ENCODE measurements around the gene DPH5.

Gene DPH5

GRCh38 chr1:101006553-101006952 is 19.0 kb downstream of the DPH5 start:
- TF ChIP-seq EZH2phosphoT487 (IDR thresholded peaks at IDR 0.05; ENCODE audit: borderline replicate concordance) (no peak), CTCF (conservative IDR thresholded peaks at IDR 0.05; ENCODE audit: low read length) (no peak)
- H3F3A ChIP-seq (ENCODE audit: low read depth), result no peaks in the 10 kb centered on the region
- no peaks in the 10 kb centered on the region for H3K36me3 ChIP-seq (ENCODE audit: insufficient read depth, low read length)
- peaks cover 19% of the 10 kb centered on the region for H3K4me1 ChIP-seq (ENCODE audit: insufficient read depth, low read length, poor library complexity, severe bottlenecking)
- no peaks in the 10 kb centered on the region for H3K27me3 ChIP-seq (ENCODE audit: insufficient read depth, low read length, poor library complexity, severe bottlenecking)
- no peaks in the 10 kb centered on the region for H3K9me3 ChIP-seq (ENCODE audit: insufficient read depth, low read depth, low read length)
- H3K9ac ChIP-seq (ENCODE audit: low read depth, low read length, poor library complexity, severe bottlenecking), result no peak overlapping the region
- H3K9me2 ChIP-seq (replicated peaks; ENCODE audit: low read depth, low read length), result no peaks in the 10 kb centered on the region
- H3K4me3 ChIP-seq (ENCODE audit: low read length, poor library complexity, severe bottlenecking), result no peak overlapping the region
- H3K4me2 ChIP-seq (ENCODE audit: low read depth, low read length, poor library complexity, severe bottlenecking), result no peak overlapping the region
- no peaks in the 10 kb centered on the region for H4K20me1 ChIP-seq (ENCODE audit: insufficient read depth, low read length, poor library complexity, severe bottlenecking)
- no peaks in the 10 kb centered on the region for H3K79me2 ChIP-seq (ENCODE audit: insufficient read depth, low read length)
- H2AFZ ChIP-seq (ENCODE audit: low read length), result no peak overlapping the region

- H3K4me1 ChIP-seq (ENCODE audit: insufficient read depth, low read length, poor library complexity, severe bottlenecking), result peaks cover 19% of the 10 kb centered on the region
- TF ChIP-seq EZH2phosphoT487 (IDR thresholded peaks at IDR 0.05; ENCODE audit: borderline replicate concordance) (no peak), CTCF (conservative IDR thresholded peaks at IDR 0.05; ENCODE audit: low read length) (no peak)
- H3K9ac ChIP-seq (ENCODE audit: low read depth, low read length, poor library complexity, severe bottlenecking), result no peak overlapping the region
- no peak overlapping the region for H3K4me3 ChIP-seq (ENCODE audit: low read length, poor library complexity, severe bottlenecking)
- no peak overlapping the region for H3K4me2 ChIP-seq (ENCODE audit: low read depth, low read length, poor library complexity, severe bottlenecking)
- no peak overlapping the region for H2AFZ ChIP-seq (ENCODE audit: low read length)
- H3K36me3 ChIP-seq (ENCODE audit: insufficient read depth, low read length), result no peaks in the 10 kb centered on the region
- no peaks in the 10 kb centered on the region for H3F3A ChIP-seq (ENCODE audit: low read depth)
- no peaks in the 10 kb centered on the region for H3K9me3 ChIP-seq (ENCODE audit: insufficient read depth, low read depth, low read length)
- H3K27me3 ChIP-seq (ENCODE audit: insufficient read depth, low read length, poor library complexity, severe bottlenecking), result no peaks in the 10 kb centered on the region
- no peaks in the 10 kb centered on the region for H3K79me2 ChIP-seq (ENCODE audit: insufficient read depth, low read length)
- H3K9me2 ChIP-seq (replicated peaks; ENCODE audit: low read depth, low read length), result no peaks in the 10 kb centered on the region
- H4K20me1 ChIP-seq (ENCODE audit: insufficient read depth, low read length, poor library complexity, severe bottlenecking), result no peaks in the 10 kb centered on the region
Observed at GRCh38 chr1:101005871-101006270, 19.7 kb downstream of the DPH5 start.

GRCh38 chr1:101005183-101005582 is 20.4 kb downstream of the DPH5 start:
- Histone ChIP-seq H4K20me1 (ENCODE audit: insufficient read depth, low read length, poor library complexity, severe bottlenecking) (no peaks in the 10 kb centered on the region), H3K36me3 (ENCODE audit: insufficient read depth, low read length) (no peaks in the 10 kb centered on the region), H2AFZ (ENCODE audit: low read length) (no peak overlapping the region), H3F3A (ENCODE audit: low read depth) (no peaks in the 10 kb centered on the region), H3K4me1 (ENCODE audit: insufficient read depth, low read length, poor library complexity, severe bottlenecking) (peaks cover 19% of the 10 kb centered on the region), H3K4me3 (ENCODE audit: low read length, poor library complexity, severe bottlenecking) (no peak overlapping the region), H3K9ac (ENCODE audit: low read depth, low read length, poor library complexity, severe bottlenecking) (no peak overlapping the region), H3K9me3 (ENCODE audit: insufficient read depth, low read depth, low read length) (no peaks in the 10 kb centered on the region), H3K9me2 (replicated peaks; ENCODE audit: low read depth, low read length) (no peaks in the 10 kb centered on the region), H3K4me2 (ENCODE audit: low read depth, low read length, poor library complexity, severe bottlenecking) (no peak overlapping the region), H3K27me3 (ENCODE audit: insufficient read depth, low read length, poor library complexity, severe bottlenecking) (no peaks in the 10 kb centered on the region), H3K79me2 (ENCODE audit: insufficient read depth, low read length) (no peaks in the 10 kb centered on the region)
- TF ChIP-seq EZH2phosphoT487 (IDR thresholded peaks at IDR 0.05; ENCODE audit: borderline replicate concordance) (no peak), CTCF (conservative IDR thresholded peaks at IDR 0.05; ENCODE audit: low read length) (no peak)
